GM13976 (cell line): ENCODE measurements around the gene SP140.
A peak's percentile ranks its signal among the peaks of the same experiment; 100 is the strongest.
"Not testable (repeated sequence)": the region's sequence is repeated elsewhere in the genome, so short reads cannot be mapped to it uniquely, and the experiment has no call there.

Source experiments
- DNase-seq: peaks from one replicate; pipeline ENCODE4 v3.0.0; 2012; ENCODE audit warnings: low spot score
- CTCF ChIP-seq: IDR thresholded peaks from 2 replicates; pipeline ENCODE4 v1.5.1; 2012; ENCODE audit warnings: borderline replicate concordance, mild to moderate bottlenecking; ENCODE audit not compliant: insufficient read depth; ENCODE audit errors: extremely low read depth, missing control alignments, control extremely low read depth
- in situ Hi-C: fragments of 300-500 bp; cut with MboI; formaldehyde crosslinking; loops from one replicate; pipeline ENCODE4 v1.12.0; 2022; ENCODE audit warnings: low sequenced_read_pairs, mixed read lengths, inconsistent platforms; ENCODE audit not compliant: unreplicated experiment

Gene SP140

GRCh38 chr2:230216489-230216888 is 9.0 kb upstream of the SP140 start:
- in situ Hi-C loops: no loop called here
- no peak for TF ChIP-seq CTCF
- no peak for DNase-seq

- TF ChIP-seq CTCF: no peak
- in situ Hi-C loops: no loop called here
- no peak for DNase-seq
Observed at GRCh38 chr2:230217424-230217823, 8.1 kb upstream of the SP140 start.

DNA sequence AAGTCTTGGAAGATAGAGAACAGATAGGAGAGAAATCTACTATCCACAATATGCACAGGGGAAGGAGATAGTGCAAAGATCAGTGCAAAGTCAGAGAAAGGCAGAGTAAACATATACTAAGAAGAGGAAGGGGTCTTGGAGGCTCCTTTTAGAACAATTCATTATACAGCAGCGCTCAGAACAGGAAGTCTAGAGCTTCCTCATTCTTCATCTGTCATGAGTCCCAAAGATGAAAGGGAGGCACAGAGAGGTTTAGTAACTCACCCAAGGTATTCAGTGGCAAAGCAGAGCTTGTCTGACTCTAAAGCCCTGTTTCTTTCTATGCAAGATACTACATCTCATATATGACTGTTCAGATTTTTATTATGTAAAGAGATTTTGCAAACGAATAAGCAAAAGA is 7.1 kb upstream of the SP140 start:
- DNase-seq: no peak
- in situ Hi-C loops: no loop called here
- TF ChIP-seq CTCF: no peak

DNA sequence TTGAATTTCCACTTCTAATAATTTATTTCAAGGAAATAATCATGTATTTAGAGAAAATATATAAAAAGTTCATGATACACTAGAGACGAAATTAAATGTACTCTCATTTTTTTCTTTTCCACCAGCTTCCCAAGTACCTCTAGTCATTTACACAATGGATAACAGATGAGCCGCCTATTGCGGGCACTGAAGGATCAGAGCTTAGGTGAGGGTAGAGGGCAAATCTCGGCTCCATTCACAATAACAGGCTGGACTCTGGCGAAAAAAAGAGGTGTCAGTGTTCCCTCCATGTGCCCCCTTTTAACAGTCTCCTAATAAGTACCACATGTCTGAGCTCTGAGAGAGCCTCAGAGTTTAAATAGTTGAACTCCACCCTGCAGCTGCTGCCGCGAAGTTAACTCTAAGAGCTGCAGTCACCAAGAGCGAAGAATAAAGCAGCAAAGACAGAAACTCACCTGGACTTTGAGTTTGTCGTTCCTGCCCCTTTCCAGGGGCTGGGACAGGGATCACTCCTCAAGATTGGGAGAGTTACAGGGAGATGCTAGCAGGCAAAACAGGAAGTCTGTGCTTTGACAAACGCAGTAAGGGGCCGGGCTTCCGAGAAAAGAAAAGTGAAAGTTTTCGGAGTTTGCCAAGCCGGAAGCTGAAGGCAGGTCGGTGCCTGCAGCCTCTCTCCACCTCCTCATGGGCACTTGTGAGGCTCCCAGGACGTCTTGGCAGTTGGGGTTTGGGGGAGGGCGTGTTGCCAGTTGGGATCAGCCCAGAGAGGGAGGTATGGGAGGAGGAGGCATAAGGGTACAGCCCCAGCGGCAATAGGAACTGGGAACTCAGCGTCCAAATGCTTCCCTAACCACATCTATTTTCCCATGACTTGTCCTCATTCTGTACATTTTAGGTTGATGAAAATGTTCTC is 5.9 kb upstream of the SP140 start, which contains the start of gene SP110:
Gene SP110, minus strand, starts transcription at position 566 of the 913 bp plus-strand sequence. CDS start 3,057 bp downstream, outside the sequence.
- DNase-seq: peak; percentile 64

GRCh38 chr2:230220347-230220969 is 5.1 kb upstream of the SP140 start:
- in situ Hi-C loops: no loop called here
- DNase-seq: no peak
- TF ChIP-seq CTCF: no peak

More for the DNA sequence above, 5.9 kb upstream of the SP140 start, which contains the start of gene SP110:
- in situ Hi-C loops: no loop called here
- no peak for TF ChIP-seq CTCF

GRCh38 chr2:230221493-230221892 is 4.0 kb upstream of the SP140 start:
- in situ Hi-C loops: no loop called here
- TF ChIP-seq CTCF: no peak
- no peak for DNase-seq

- in situ Hi-C loops: not testable (repeated sequence)
Observed at GRCh38 chr2:230222829-230223228, 2.7 kb upstream of the SP140 start.

More at GRCh38 chr2:230222829-230223228, 2.7 kb upstream of the SP140 start:
- DNase-seq: not testable (repeated sequence)
